C4-2B (cell line): ENCODE results near the gene PDLIM5.

Source experiments
- CTCF ChIP-seq: fragments of 450-650 bp; conservative IDR thresholded peaks from 2 replicates; pipeline ENCODE4 v1.5.1; 2017; ENCODE audit warnings: mild to moderate bottlenecking
- ZFX ChIP-seq: fragments of 450-650 bp; IDR thresholded peaks from 2 replicates; pipeline ENCODE4 v1.6.1; 2017

- TF ChIP-seq CTCF (no peak), ZFX (no peak)
These were observed 15.9 kb upstream of the PDLIM5 start for GRCh38 chr4:94435874-94436273.
